ENCODE results near the gene PTPMT1. TPM values are rescaled to one million over a fixed set of nuclear protein-coding genes. Genes with fewer than 3 reads are reported as not detected.

Gene PTPMT1
- total RNA-seq, result 42.4 and 50.3 TPM in 2 replicates

GRCh38 chr11:47565340-47566148 is at the start of gene PTPMT1:
Gene PTPMT1 (plus strand): TSS chr11:47565599. CDS start chr11:47565623, 24 bp downstream.

GRCh38 chr11:47552566-47553405 is 12.6 kb upstream of the PTPMT1 start, which contains the start of gene CELF1:
Gene CELF1 (minus strand): TSS chr11:47553132. CDS start chr11:47499523, 53,609 bp downstream.

GRCh38 chr11:47578524-47579494 is 13.4 kb downstream of the PTPMT1 start, which contains the start of the genes KBTBD4 and NDUFS3:
Gene KBTBD4 (minus strand): TSS chr11:47578970. CDS start chr11:47578951, 19 bp downstream.
Gene NDUFS3 (plus strand): TSS chr11:47579074. CDS start chr11:47579092, 18 bp downstream.

GRCh38 chr11:47586098-47586855 is 20.9 kb downstream of the PTPMT1 start, which contains the start of gene FAM180B:
Gene FAM180B (plus strand): TSS chr11:47586678. CDS start chr11:47586769, 91 bp downstream.

GRCh38 chr11:47593934-47594855 is 28.8 kb downstream of the PTPMT1 start, which contains the start of gene C1QTNF4:
Gene C1QTNF4 (minus strand): TSS chr11:47594411. CDS start chr11:47590810, 3,601 bp downstream.

Small RNAs within 50 kb of the gene (small RNA-seq; reads per million reads assigned to genes)
- gene RN7SL652P, result not detected
- gene RNU5E-10P, result not detected

Other genes with a start within 250 kb of the PTPMT1 start
- not detected in 2 replicates for gene MYBPC3, start 212.9 kb upstream of the PTPMT1 start, total RNA-seq
- not detected in 2 replicates for gene SPI1, start 187.1 kb upstream of the PTPMT1 start, total RNA-seq
- 51.4 and 68.4 TPM in 2 replicates for gene SLC39A13, start 157.0 kb upstream of the PTPMT1 start, total RNA-seq
- 138 and 145 TPM in 2 replicates for gene PSMC3, start 139.2 kb upstream of the PTPMT1 start, total RNA-seq
- 0.20 TPM in 1 of 2 replicates, not detected in the other for gene RAPSN, start 116.5 kb upstream of the PTPMT1 start, total RNA-seq
- gene CELF1, start 12.5 kb upstream of the PTPMT1 start, total RNA-seq, result 80.5 and 121 TPM in 2 replicates
- gene KBTBD4, start 13.4 kb downstream of the PTPMT1 start, total RNA-seq, result 21.7 and 22.9 TPM in 2 replicates
- gene NDUFS3, start 13.5 kb downstream of the PTPMT1 start, total RNA-seq, result 71.7 and 73.9 TPM in 2 replicates
- gene FAM180B, start 21.1 kb downstream of the PTPMT1 start, total RNA-seq, result 0.37 TPM in 1 of 2 replicates, not detected in the other
- under 0.01 and 0.20 TPM in 2 replicates for gene C1QTNF4, start 28.8 kb downstream of the PTPMT1 start, total RNA-seq
- gene MTCH2, start 77.0 kb downstream of the PTPMT1 start, total RNA-seq, result 73.9 and 78.2 TPM in 2 replicates
- 0.37 and 2.9 TPM in 2 replicates for gene AGBL2, start 149.8 kb downstream of the PTPMT1 start, total RNA-seq
- 75.0 and 100 TPM in 2 replicates for gene FNBP4, start 201.7 kb downstream of the PTPMT1 start, total RNA-seq

Data from subcutaneous preadipocyte (primary cell).